Erythroblast (primary cell): ENCODE data around the gene SLC35D2.

Experiments used
- GATA1 ChIP-seq: IDR thresholded peaks from 2 replicates; pipeline ENCODE4 v1.6.1; 2011; ENCODE audit warnings: low read depth, mild to moderate bottlenecking, control low read depth, low read length, moderate library complexity
- POLR2A ChIP-seq: IDR thresholded peaks from 2 replicates; pipeline ENCODE4 v1.6.1; 2011; ENCODE audit warnings: mild to moderate bottlenecking, low read length

GRCh38 chr9:96408409-96409280, 25.1 kb upstream of the SLC35D2 start:
- no peak for TF ChIP-seq POLR2A
- no peak for TF ChIP-seq GATA1
